OCI-LY1 (cell line): Measurements from ENCODE around the gene NHP2.

ENCODE experiments used
- H2AFZ ChIP-seq: fragments of 200-600 bp; sonication (generic), shearing (Covaris generic); 2 replicates; pipeline ENCODE4 v1.6.0; 2014; ENCODE audit warnings: antibody characterized with exemption, mild to moderate bottlenecking, low read length
- H3F3A ChIP-seq: fragments of 200-600 bp; sonication (generic), shearing (Covaris generic); 2 replicates; pipeline ENCODE4 v1.6.0; 2014; ENCODE audit warnings: mild to moderate bottlenecking, antibody characterized with exemption, low read length, moderate library complexity; ENCODE audit not compliant: insufficient read depth
- H3K27ac ChIP-seq: fragments of 200-600 bp; sonication (generic); 2 replicates; pipeline ENCODE4 v1.5.1; 2014; ENCODE audit warnings: low read length, mixed run types, mild to moderate bottlenecking, low read depth; ENCODE audit not compliant: poor library complexity, severe bottlenecking
- H3K27me3 ChIP-seq: fragments of 200-600 bp; sonication (generic); 2 replicates; pipeline ENCODE4 v1.6.0; 2014; ENCODE audit warnings: antibody characterized with exemption, mild to moderate bottlenecking, low read length, moderate library complexity; ENCODE audit not compliant: insufficient read depth
- H3K36me3 ChIP-seq: fragments of 200-600 bp; sonication (generic); 2 replicates; pipeline ENCODE4 v1.6.1; 2014; ENCODE audit warnings: mild to moderate bottlenecking, antibody characterized with exemption, low read length, moderate library complexity, mixed read lengths; ENCODE audit not compliant: insufficient read depth
- H3K4me1 ChIP-seq: fragments of 200-600 bp; sonication (generic); 2 replicates; pipeline ENCODE4 v1.5.1; 2014; ENCODE audit warnings: mild to moderate bottlenecking, low read length, moderate library complexity; ENCODE audit not compliant: insufficient read depth, severe bottlenecking
- H3K4me2 ChIP-seq: fragments of 200-600 bp; sonication (generic), shearing (Covaris generic); 2 replicates; pipeline ENCODE4 v1.6.1; 2014; ENCODE audit warnings: low read length
- H3K4me3 ChIP-seq: fragments of 200-600 bp; sonication (generic); 2 replicates; pipeline ENCODE4 v1.5.1; 2014; ENCODE audit warnings: low read length, low read depth, mild to moderate bottlenecking, mixed read lengths; ENCODE audit not compliant: poor library complexity, severe bottlenecking
- H3K79me2 ChIP-seq: fragments of 200-600 bp; shearing (Covaris generic); 2 replicates; pipeline ENCODE4 v1.6.1; 2016; ENCODE audit warnings: mixed run types, low read length, mixed read lengths; ENCODE audit not compliant: insufficient read depth
- H3K9ac ChIP-seq: fragments of 200-600 bp; sonication (generic), shearing (Covaris generic); 2 replicates; pipeline ENCODE4 v1.6.1; 2014; ENCODE audit warnings: mild to moderate bottlenecking, low read length, mixed read lengths
- H3K9me2 ChIP-seq: fragments of 200-600 bp; sonication (generic), shearing (Covaris generic); 2 replicates; pipeline ENCODE4 v1.6.1; 2014; ENCODE audit warnings: low read depth, mild to moderate bottlenecking, low read length, mixed read lengths
- H3K9me3 ChIP-seq: fragments of 200-600 bp; shearing (Covaris generic); 2 replicates; pipeline ENCODE4 v1.6.1; 2014; ENCODE audit warnings: low read length, mixed read lengths
- H4K20me1 ChIP-seq: fragments of 200-600 bp; sonication (generic), shearing (Covaris generic); 2 replicates; pipeline ENCODE4 v1.6.0; 2016; ENCODE audit warnings: mild to moderate bottlenecking, low read length; ENCODE audit not compliant: insufficient read depth
- CTCF ChIP-seq: fragments of 200-600 bp; sonication (generic), shearing (Covaris generic); IDR thresholded peaks from 2 replicates; pipeline ENCODE4 v1.5.1; 2017; ENCODE audit warnings: mild to moderate bottlenecking, antibody characterized with exemption, low read length, moderate library complexity, mixed read lengths
- EZH2 ChIP-seq: fragments of 200-600 bp; sonication (generic), shearing (Covaris generic); IDR thresholded peaks from 2 replicates; pipeline ENCODE4 v1.8.0; 2017; ENCODE audit warnings: borderline replicate concordance, mixed run types, mild to moderate bottlenecking, antibody characterized with exemption, low read length, moderate library complexity, mixed read lengths

NHP2 gene

GRCh38 chr5:178153530-178154340, at the start of gene NHP2:
Gene NHP2 (minus strand): TSS chr5:178153885. CDS start chr5:178153817, 68 bp downstream.
- TF ChIP-seq EZH2, result no peak
- Histone ChIP-seq H2AFZ (no peak within 1 kb of the TSS), H3K27ac (peak within 1 kb of the TSS; percentile 13)

GRCh38 chr5:178202541-178202940, 48.9 kb upstream of the NHP2 start:
- H3K27ac ChIP-seq, result no peak overlapping the region
- H3K36me3 ChIP-seq, result peaks cover 23% of the 10 kb centered on the region
- no peak overlapping the region for H3K4me2 ChIP-seq
- no peaks in the 10 kb centered on the region for H3F3A ChIP-seq
- no peaks in the 10 kb centered on the region for H3K9me2 ChIP-seq
- peaks cover 20% of the 10 kb centered on the region for H3K4me1 ChIP-seq
- no peak for TF ChIP-seq EZH2
- TF ChIP-seq CTCF, result no peak
- H3K27me3 ChIP-seq, result no peaks in the 10 kb centered on the region
- H4K20me1 ChIP-seq, result 0 out of 2 replicates have a peak, but pooled peaks cover 3% of the 10 kb centered on the region
- no peaks in the 10 kb centered on the region for H3K9me3 ChIP-seq
- H2AFZ ChIP-seq, result no peak overlapping the region
- H3K79me2 ChIP-seq, result peaks cover 31% of the 10 kb centered on the region
- H3K4me3 ChIP-seq, result no peak overlapping the region
- H3K9ac ChIP-seq, result no peak overlapping the region

More at GRCh38 chr5:178153530-178154340, at the start of gene NHP2:
- H3K9me3 ChIP-seq, result no peaks in the 10 kb centered on the region
- no peaks in the 10 kb centered on the region for H4K20me1 ChIP-seq
- no peaks in the 10 kb centered on the region for H3K9me2 ChIP-seq
- H3K4me2 ChIP-seq, result peak within 1 kb of the TSS; percentile 85
- no peaks in the 10 kb centered on the region for H3K27me3 ChIP-seq
- peak within 1 kb of the TSS; percentile 74 for H3K4me3 ChIP-seq
- H3K79me2 ChIP-seq, result peaks cover 6% of the 10 kb centered on the region; the same call in 1 of the 2 replicates
- H3K4me1 ChIP-seq, result peaks cover 29% of the 10 kb centered on the region
- H3F3A ChIP-seq, result no peaks in the 10 kb centered on the region
- H3K9ac ChIP-seq, result peak within 1 kb of the TSS; percentile 88
- H3K36me3 ChIP-seq, result peaks cover 41% of the 10 kb centered on the region; the same call in 1 of the 2 replicates

- peaks cover 13% of the 10 kb centered on the region for H3K4me1 ChIP-seq
- H2AFZ ChIP-seq, result no peak overlapping the region
- H3F3A ChIP-seq, result no peaks in the 10 kb centered on the region
- peaks cover 17% of the 10 kb centered on the region for H3K36me3 ChIP-seq
- H3K9me2 ChIP-seq, result no peaks in the 10 kb centered on the region
- no peak overlapping the region for H3K4me3 ChIP-seq
- TF ChIP-seq CTCF (no peak), EZH2 (no peak)
- H3K79me2 ChIP-seq, result peaks cover 25% of the 10 kb centered on the region
- no peaks in the 10 kb centered on the region for H3K27me3 ChIP-seq
- H3K9ac ChIP-seq, result no peak overlapping the region
- no peak overlapping the region for H3K4me2 ChIP-seq
- H3K9me3 ChIP-seq, result no peaks in the 10 kb centered on the region
- H4K20me1 ChIP-seq, result 0 out of 2 replicates have a peak, but pooled peaks cover 3% of the 10 kb centered on the region
- no peak overlapping the region for H3K27ac ChIP-seq
Measured at GRCh38 chr5:178201927-178202235, 48.2 kb upstream of the NHP2 start.
